ENCODE measurements around the gene SDHD. TPM values are rescaled to one million over a fixed set of nuclear protein-coding genes. Genes with fewer than 3 reads are reported as not detected.

SDHD gene
- total RNA-seq, 1 donor from 2014 or later = 121 TPM

- intact Hi-C loops (cut with DNase I) = loop anchor here (10.0 kb wide), 1 partner anchor 169 kb away; no protein-coding TSS in a partner anchor
- no peaks in the 10 kb centered on the region for H3K27me3 ChIP-seq
- no peaks in the 10 kb centered on the region for H3K9me3 ChIP-seq
- peaks cover 16% of the 10 kb centered on the region for H3K4me1 ChIP-seq
- TF ChIP-seq POLR2AphosphoS5 (IDR thresholded peaks at IDR 0.05; ENCODE audit: insufficient read depth in 1 of 2, low read depth in 1 of 2) (no peak), CTCF (IDR thresholded peaks at IDR 0.05) (no peak), POLR2A (IDR thresholded peaks at IDR 0.05) (no peak)
- H3K4me3 ChIP-seq = no peak overlapping the region
- H3K36me3 ChIP-seq = no peaks in the 10 kb centered on the region
- no peak for DNase-seq (ENCODE audit: extremely low spot score in 2 of 2)
- no peak overlapping the region for H3K27ac ChIP-seq
Measured at GRCh38 chr11:112115386-112115785, 28.7 kb downstream of the SDHD start.

GRCh38 chr11:112118176-112118575, 31.5 kb downstream of the SDHD start:
- intact Hi-C loops (cut with DNase I) = loop anchor here (10.0 kb wide), 1 partner anchor 167 kb away; no protein-coding TSS in a partner anchor
- no peak for TF ChIP-seq CTCF (IDR thresholded peaks at IDR 0.05)
- TF ChIP-seq POLR2A (IDR thresholded peaks at IDR 0.05) = no peak
- no peak for TF ChIP-seq POLR2AphosphoS5 (IDR thresholded peaks at IDR 0.05; ENCODE audit: insufficient read depth in 1 of 2, low read depth in 1 of 2)

GRCh38 chr11:112121981-112122615, 35.4 kb downstream of the SDHD start:
- no peak overlapping the region for H3K27ac ChIP-seq
- no peaks in the 10 kb centered on the region for H3K9me3 ChIP-seq
- intact Hi-C loops (cut with DNase I) = no loop called here
- no peaks in the 10 kb centered on the region for H3K27me3 ChIP-seq
- DNase-seq (ENCODE audit: extremely low spot score in 2 of 2) = no peak
- H3K4me1 ChIP-seq = peaks cover 21% of the 10 kb centered on the region
- no peak for TF ChIP-seq POLR2A (IDR thresholded peaks at IDR 0.05)
- no peak for TF ChIP-seq POLR2AphosphoS5 (IDR thresholded peaks at IDR 0.05; ENCODE audit: insufficient read depth in 1 of 2, low read depth in 1 of 2)
- TF ChIP-seq CTCF (IDR thresholded peaks at IDR 0.05) = no peak
- H3K36me3 ChIP-seq = no peaks in the 10 kb centered on the region
- H3K4me3 ChIP-seq = no peak overlapping the region

More at GRCh38 chr11:112118176-112118575, 31.5 kb downstream of the SDHD start:
- no peak for DNase-seq (ENCODE audit: extremely low spot score in 2 of 2)
- Histone ChIP-seq H3K36me3 (no peaks in the 10 kb centered on the region), H3K4me1 (peaks cover 26% of the 10 kb centered on the region), H3K27ac (no peak overlapping the region), H3K9me3 (no peaks in the 10 kb centered on the region), H3K27me3 (no peaks in the 10 kb centered on the region), H3K4me3 (no peak overlapping the region)

GRCh38 chr11:112123129-112123528, 36.5 kb downstream of the SDHD start:
- intact Hi-C loops (cut with DNase I) = no loop called here
- Histone ChIP-seq H3K27ac (no peak overlapping the region), H3K36me3 (no peaks in the 10 kb centered on the region), H3K4me3 (no peak overlapping the region), H3K27me3 (no peaks in the 10 kb centered on the region), H3K9me3 (no peaks in the 10 kb centered on the region), H3K4me1 (peaks cover 21% of the 10 kb centered on the region)
- TF ChIP-seq POLR2A (IDR thresholded peaks at IDR 0.05) (no peak), POLR2AphosphoS5 (IDR thresholded peaks at IDR 0.05; ENCODE audit: insufficient read depth in 1 of 2, low read depth in 1 of 2) (no peak), CTCF (IDR thresholded peaks at IDR 0.05) (no peak)
- DNase-seq (ENCODE audit: extremely low spot score in 2 of 2) = no peak

GRCh38 chr11:112127056-112127455, 40.4 kb downstream of the SDHD start:
- no peak overlapping the region for H3K27ac ChIP-seq

More at GRCh38 chr11:112127056-112127455, 40.4 kb downstream of the SDHD start:
- no peak for DNase-seq (ENCODE audit: extremely low spot score in 2 of 2)
- Histone ChIP-seq H3K4me1 (peaks cover 12% of the 10 kb centered on the region), H3K9me3 (no peaks in the 10 kb centered on the region), H3K27me3 (no peaks in the 10 kb centered on the region), H3K36me3 (no peaks in the 10 kb centered on the region), H3K4me3 (no peak overlapping the region)
- TF ChIP-seq POLR2A (IDR thresholded peaks at IDR 0.05) = no peak
- intact Hi-C loops (cut with DNase I) = no loop called here

Measured in vagina (tissue), 2 donors.